GM12891 (cell line): ENCODE results near the gene FSHR.

Source experiments
- DNase-seq: peaks from one replicate; pipeline ENCODE4 v3.0.0; 2011; ENCODE audit warnings: low spot score; ENCODE audit not compliant: insufficient read length
- FAIRE-seq: peaks from 2 replicates; lab custom pipeline; 2011; peaks lifted over from hg19 to GRCh38; lab: Jason Lieb, UNC
- PAX5 ChIP-seq: IDR thresholded peaks from 2 replicates; pipeline ENCODE4 v1.6.1; 2011; ENCODE audit warnings: low read length, moderate library complexity, mild to moderate bottlenecking; ENCODE audit not compliant: insufficient read depth, severe bottlenecking
- POLR2A ChIP-seq: IDR thresholded peaks from 2 replicates; pipeline ENCODE4 v1.6.1; 2011; ENCODE audit warnings: low read depth, low read length, control low read depth
- POLR2AphosphoS5 ChIP-seq: IDR thresholded peaks from 2 replicates; pipeline ENCODE4 v1.6.1; 2011; ENCODE audit warnings: low read depth, low read length, control low read depth
- POU2F2 ChIP-seq: IDR thresholded peaks from 2 replicates; pipeline ENCODE4 v1.6.1; 2011; ENCODE audit warnings: low read depth, mild to moderate bottlenecking, control low read depth, low read length, moderate library complexity
- SPI1 ChIP-seq: IDR thresholded peaks from 2 replicates; pipeline ENCODE4 v1.6.1; 2011; ENCODE audit warnings: low read depth, low read length, control low read depth
- TAF1 ChIP-seq: IDR thresholded peaks from 2 replicates; pipeline ENCODE4 v1.6.1; 2011; ENCODE audit warnings: low read depth, low read length, control low read depth

FSHR gene

DNA sequence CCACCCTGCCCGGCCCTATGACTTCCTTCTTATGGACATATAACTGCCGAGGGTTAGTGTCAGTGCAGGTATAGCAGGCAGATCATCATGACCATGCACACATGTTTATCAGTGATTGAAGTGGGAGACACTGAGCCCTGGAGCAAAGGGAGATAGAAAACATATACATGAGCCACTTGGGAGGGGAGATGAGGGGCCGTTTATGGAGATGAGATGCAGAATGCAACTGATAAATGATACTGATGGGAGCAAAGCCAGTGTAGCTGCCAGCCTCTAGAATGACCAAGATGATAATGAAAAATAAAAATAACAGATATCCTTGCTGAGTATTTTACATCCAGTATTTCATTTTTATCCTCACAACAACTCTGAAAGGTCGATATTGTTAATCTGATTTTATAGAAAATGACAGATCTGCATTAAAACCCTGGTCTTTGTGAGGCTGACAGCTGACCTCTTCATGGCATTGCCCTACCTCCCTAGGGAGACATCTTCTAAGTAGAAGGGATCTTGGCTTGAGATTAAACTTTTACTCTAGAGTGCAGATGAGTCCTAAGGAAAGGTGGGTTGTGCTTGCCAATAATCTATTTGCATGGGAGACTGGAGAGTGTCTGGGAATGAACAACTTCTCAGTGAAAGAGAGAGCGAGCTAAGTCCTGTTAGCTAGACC, 220.4 kb downstream of the FSHR start:
- no peak for TF ChIP-seq POLR2AphosphoS5
- no peak for TF ChIP-seq SPI1
- FAIRE-seq (no peak), DNase-seq (no peak)

DNA sequence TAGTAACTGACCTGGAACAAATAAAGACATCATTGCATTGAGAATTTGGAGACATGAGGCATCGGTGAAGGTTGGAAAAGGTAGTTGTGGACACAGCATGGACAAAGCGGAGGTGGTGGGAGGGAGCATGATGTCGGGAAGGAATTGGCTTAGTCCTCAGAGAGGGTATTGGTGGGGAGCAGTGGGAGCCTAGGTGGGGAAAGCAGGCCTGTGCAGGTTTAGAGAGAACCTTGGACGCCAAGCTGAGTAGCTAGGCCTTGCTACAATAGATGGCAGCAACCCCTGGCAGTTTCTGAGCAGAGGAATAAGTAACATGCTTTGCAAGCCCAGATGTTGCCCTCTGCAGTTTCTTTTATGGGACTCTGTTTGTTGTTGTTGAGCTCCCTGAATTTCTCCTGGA, 221.6 kb downstream of the FSHR start:
- DNase-seq (no peak), FAIRE-seq (no peak)
- TF ChIP-seq POU2F2 (no peak), TAF1 (no peak), SPI1 (no peak), POLR2A (no peak), PAX5 (no peak), POLR2AphosphoS5 (no peak)

DNA sequence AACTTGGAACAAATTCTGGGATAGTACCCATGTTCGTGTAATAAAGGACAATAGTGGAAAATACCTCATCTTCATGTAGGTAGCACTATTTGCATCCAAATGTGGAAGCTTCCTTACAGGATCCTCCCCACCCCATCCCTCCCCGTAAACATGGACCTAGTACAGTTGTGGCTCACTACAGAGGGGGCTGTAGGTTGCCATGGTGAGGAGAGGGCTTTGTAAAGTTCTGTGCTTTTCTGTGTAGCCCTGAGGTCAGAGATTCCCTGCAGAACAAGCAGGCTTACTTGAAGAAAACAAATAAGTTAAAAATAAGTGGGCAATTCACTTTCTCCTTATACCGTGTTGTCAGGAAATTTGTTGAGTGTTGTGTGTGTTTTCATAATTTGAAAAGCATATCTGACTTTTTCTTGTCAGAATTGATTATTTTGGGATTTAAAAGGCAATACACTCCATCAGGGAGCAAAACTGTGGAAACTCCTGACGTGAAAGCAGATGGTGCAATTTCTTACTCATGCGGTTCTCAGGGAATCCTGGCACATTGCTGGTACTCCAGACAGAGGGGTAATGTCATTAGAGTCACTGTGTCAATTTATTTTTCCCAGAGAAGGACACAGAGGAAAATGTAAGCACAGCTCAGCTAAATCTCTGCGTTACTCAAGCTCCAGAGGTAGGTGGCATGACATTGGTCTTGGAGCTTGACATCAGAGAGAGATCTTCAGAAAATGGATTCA, 224.6 kb downstream of the FSHR start:
- DNase-seq (no peak), FAIRE-seq (no peak)
- TF ChIP-seq POLR2A (no peak), PAX5 (no peak), POU2F2 (no peak), SPI1 (no peak), TAF1 (no peak), POLR2AphosphoS5 (no peak)

DNA sequence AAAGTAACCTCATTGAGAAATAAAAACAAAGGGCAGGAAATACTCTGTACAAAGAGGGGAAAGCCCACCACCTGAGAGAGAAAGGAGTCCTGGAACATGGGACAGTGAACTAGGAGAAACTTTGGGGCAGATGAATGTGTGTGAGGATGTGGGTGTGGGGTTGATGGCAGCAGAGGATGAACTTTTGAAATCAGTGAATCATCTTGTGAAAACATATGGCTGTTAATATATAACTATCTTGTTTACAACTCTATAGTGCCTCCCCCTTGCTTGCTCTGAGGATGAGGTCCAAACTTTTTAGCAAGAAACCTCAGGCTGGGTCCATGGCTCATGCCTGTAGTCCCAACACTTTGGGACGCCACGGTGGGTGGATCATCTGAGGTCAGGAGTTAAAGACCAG, 227.0 kb downstream of the FSHR start:
- DNase-seq (no peak), FAIRE-seq (no peak)
- TF ChIP-seq POLR2AphosphoS5: no peak
- TF ChIP-seq POLR2A: no peak
- TF ChIP-seq PAX5: no peak
- TF ChIP-seq TAF1: no peak
- TF ChIP-seq POU2F2: no peak

DNA sequence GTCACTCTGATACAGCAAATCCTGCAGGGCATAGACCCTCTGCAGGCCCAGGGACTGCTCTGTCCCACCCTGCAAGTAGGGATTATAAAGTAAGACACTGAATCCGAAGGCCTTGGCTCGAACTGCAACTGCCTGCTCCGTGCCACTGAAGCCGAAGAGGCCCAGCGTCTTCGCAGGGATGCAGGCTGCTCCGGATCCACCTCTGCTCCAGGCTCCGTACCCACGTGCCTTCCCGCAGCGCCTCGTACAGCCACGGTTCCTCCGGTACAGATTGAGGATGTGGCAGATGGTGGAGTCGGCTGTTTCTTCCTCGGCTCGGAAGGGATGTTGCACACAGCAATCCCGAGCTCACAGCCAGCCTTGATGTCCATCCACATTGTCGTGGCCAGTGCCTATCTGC, 238.4 kb downstream of the FSHR start:
- no peak for FAIRE-seq
- no peak for DNase-seq

DNA sequence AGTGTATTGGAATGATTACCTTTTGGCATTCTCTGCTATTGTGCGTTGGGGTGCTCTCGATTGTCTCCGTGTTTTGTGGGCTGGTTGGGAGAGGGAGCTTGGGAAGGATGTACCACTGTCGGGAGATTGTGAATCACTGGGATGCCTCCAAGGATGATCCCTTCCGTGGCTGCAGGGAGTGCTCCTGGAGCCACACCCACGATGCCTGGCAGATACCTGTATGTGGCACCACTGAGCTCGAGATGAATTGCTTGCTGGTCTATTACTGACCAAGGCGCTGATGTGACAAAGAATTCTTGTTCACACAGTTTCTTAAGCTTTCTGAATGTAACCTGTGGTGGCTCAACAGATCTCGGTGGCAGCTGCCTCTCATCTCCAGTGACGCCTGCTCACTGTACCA, 239.1 kb downstream of the FSHR start:
- TF ChIP-seq SPI1 (no peak), PAX5 (no peak), TAF1 (no peak), POLR2AphosphoS5 (no peak), POLR2A (no peak), POU2F2 (no peak)
- DNase-seq (no peak), FAIRE-seq (no peak)

More for the DNA sequence above, 238.4 kb downstream of the FSHR start:
- TF ChIP-seq SPI1 (no peak), POLR2AphosphoS5 (no peak), POLR2A (no peak), POU2F2 (no peak), TAF1 (no peak), PAX5 (no peak)

DNA sequence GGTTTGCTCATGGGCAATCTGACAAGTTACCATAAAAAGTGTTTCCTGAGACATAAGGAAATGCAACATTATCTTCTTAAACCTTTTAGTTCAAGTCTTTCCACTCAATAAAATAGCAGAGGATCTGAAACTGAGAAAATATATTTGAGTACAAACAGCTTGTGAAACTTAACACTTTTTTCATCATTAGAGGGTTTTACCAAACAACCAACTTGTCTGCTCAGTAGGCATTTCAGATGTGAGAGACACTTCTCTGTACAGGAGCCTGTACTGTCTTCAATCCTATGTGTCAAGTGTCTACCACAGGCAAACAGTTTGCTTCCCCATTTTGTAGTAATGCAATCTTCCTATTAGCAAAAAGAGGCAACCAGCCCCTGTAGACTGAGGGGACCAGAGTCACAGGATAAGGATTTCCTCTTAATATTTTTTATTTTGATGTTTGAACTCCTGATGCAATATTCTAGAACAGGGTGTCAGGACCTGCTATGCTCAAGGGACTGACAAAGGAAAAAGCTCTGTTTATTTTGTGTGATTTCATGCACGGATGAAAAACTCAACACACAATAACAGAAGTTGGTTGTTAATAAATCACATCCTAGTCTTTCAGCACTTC, 239.7 kb downstream of the FSHR start:
- TF ChIP-seq PAX5 (no peak), SPI1 (no peak), POU2F2 (no peak), TAF1 (no peak), POLR2A (no peak), POLR2AphosphoS5 (no peak)
- FAIRE-seq (no peak), DNase-seq (no peak)
